AG10803 (cell line): ENCODE measurements around the gene TCF7L2.

ENCODE experiments used
- DNase-seq: peaks from one replicate; pipeline ENCODE4 v3.0.0; 2010; ENCODE audit warnings: low read depth
- H3K4me3 ChIP-seq: 2 replicates; pipeline ENCODE4 v1.5.1; 2011; ENCODE audit warnings: mild to moderate bottlenecking, low read length, control low read depth
- TF ChIP-seq, protein P1 (sequence below): conservative IDR thresholded peaks from 2 replicates; pipeline ENCODE4 v1.5.1; 2011; ENCODE audit warnings: mild to moderate bottlenecking, low read length, control low read depth, inconsistent platforms

TCF7L2 gene

GRCh38 chr10:112983444-112984056 is 33.5 kb downstream of the TCF7L2 start:
- DNase-seq: no peak
- TF ChIP-seq, protein P1, sequence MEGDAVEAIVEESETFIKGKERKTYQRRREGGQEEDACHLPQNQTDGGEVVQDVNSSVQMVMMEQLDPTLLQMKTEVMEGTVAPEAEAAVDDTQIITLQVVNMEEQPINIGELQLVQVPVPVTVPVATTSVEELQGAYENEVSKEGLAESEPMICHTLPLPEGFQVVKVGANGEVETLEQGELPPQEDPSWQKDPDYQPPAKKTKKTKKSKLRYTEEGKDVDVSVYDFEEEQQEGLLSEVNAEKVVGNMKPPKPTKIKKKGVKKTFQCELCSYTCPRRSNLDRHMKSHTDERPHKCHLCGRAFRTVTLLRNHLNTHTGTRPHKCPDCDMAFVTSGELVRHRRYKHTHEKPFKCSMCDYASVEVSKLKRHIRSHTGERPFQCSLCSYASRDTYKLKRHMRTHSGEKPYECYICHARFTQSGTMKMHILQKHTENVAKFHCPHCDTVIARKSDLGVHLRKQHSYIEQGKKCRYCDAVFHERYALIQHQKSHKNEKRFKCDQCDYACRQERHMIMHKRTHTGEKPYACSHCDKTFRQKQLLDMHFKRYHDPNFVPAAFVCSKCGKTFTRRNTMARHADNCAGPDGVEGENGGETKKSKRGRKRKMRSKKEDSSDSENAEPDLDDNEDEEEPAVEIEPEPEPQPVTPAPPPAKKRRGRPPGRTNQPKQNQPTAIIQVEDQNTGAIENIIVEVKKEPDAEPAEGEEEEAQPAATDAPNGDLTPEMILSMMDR: no peak
- no peak overlapping the region for H3K4me3 ChIP-seq

GRCh38 chr10:112984756-112985155 is 34.7 kb downstream of the TCF7L2 start:
- no peak for DNase-seq

GRCh38 chr10:112985690-112986543 is 35.9 kb downstream of the TCF7L2 start:
- no peak overlapping the region; the same call in 1 of the 2 replicates for H3K4me3 ChIP-seq
- DNase-seq: peak; percentile 72
- TF ChIP-seq, protein P1: no peak

More at GRCh38 chr10:112984756-112985155, 34.7 kb downstream of the TCF7L2 start:
- no peak overlapping the region for H3K4me3 ChIP-seq
- TF ChIP-seq, protein P1: no peak

DNA sequence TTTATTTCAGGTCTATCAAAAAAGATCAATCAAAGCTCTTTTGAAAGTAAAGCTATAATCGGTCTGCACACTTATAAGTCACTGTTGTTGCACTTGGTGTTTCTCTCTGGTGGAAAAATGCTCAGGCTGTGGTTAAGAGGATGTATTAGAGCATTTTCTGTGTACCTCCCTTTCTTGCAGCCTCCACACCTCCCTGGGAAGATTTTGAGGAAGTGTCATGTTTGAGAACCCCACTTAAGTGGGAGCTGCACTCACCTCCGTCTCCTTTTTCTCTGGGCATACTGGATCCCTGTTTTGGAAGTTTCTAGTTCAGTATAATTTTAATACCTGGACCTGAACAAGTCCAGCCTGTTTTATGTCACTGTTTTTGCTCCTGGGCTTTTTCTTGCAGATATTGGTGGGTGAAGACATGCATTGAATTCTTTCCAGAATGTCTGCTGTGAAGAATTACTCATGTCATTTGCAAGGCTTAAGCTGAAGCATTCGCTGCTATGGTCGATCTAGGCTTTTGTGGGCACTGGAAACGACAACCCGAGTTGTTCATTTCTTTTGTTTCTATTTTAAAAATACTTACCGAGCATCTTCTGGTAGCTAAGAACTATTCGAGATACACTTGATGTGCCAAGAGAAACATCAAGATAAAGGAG is 36.6 kb downstream of the TCF7L2 start:
- no peak overlapping the region for H3K4me3 ChIP-seq
- DNase-seq: peak; percentile 54

DNA sequence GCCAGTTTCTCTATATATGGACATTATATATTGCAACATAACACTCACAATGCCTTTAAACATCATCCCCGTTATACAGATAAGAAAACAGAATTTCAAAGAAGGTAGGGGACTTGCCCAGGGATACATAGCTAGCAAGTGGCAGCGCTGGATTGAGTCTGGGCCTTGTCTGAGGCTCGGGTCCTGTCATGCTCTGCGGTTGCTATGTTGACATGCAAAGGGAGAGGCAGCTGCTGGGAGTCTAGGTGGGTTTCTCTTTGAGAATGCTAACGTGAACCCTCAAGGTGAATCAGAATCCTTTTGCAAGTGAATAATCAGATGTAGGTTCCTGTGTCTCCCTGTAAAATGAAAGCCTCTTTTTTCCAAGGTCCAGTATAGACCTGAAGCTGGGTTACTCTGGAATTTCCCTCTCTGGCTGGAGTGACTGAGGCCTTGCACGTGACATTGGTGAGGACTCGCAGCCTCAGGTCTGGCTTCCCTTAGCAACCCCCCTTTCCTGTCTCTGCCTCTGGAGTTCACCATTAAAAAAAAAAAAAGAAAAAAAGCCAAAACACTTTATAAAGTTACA is 38.9 kb downstream of the TCF7L2 start:
- no peak overlapping the region for H3K4me3 ChIP-seq
- TF ChIP-seq, protein P1: no peak
- no peak for DNase-seq

More for the DNA sequence above, 36.6 kb downstream of the TCF7L2 start:
- TF ChIP-seq, protein P1: no peak

DNA sequence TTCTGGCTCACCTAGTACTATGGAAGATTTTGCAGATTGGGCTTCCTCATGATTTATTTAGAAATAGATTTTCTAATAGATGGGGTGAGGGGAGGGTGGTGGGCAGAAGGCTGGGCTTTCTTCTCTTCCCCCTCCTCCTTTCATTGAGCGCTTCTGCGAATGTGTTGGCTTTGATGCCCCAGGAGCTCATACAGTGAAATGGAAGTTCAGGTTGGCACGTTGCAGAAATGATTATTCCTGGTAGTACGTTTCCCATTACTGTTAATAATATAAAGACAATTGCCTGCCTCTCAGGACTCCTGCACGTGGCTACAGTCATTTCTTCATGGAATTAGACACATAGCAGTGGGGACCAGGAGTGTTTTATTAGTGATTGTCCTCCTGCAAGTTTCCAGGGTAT is 39.8 kb downstream of the TCF7L2 start:
- TF ChIP-seq, protein P1: no peak
- DNase-seq: no peak
- H3K4me3 ChIP-seq: no peak overlapping the region
